WTC11 (cell line): ENCODE measurements around the gene ITGAL.
A peak's percentile ranks its signal among the peaks of the same experiment; 100 is the strongest.

ENCODE experiments used
- CTCF ChIP-seq: fragments of 200-600 bp; IDR thresholded peaks from 2 replicates; pipeline ENCODE4 v1.8.0; 2022; ENCODE audit warnings: antibody characterized with exemption
- SMAD3 ChIP-seq: sonication (generic); formaldehyde crosslinking; IDR thresholded peaks from 2 replicates; pipeline ENCODE4 v1.8.0; 2022; ENCODE audit warnings: missing genetic modification reagents, mild to moderate bottlenecking, borderline replicate concordance
- SOX15 ChIP-seq: fragments of 250-450 bp; sonication (Bioruptor Pico); IDR thresholded peaks from 2 replicates; pipeline ENCODE4 v1.9.0; 2021; ENCODE audit warnings: mild to moderate bottlenecking

- TF ChIP-seq SMAD3 (CRISPR knock-in tag) (no peak), SOX15 (CRISPR knock-in tag) (no peak), CTCF (peak; percentile 27; the same call in 1 of the 2 replicates)
Measured at GRCh38 chr16:30430428-30430970, 42.0 kb upstream of the ITGAL start.
